OCI-LY3 (cell line): ENCODE measurements around the gene APBB2.

ENCODE experiments used
- H2AFZ ChIP-seq: fragments of 200-600, 300-600 bp; shearing (Covaris generic); 2 replicates; pipeline ENCODE4 v1.6.0; 2014; ENCODE audit warnings: antibody characterized with exemption, low read depth, low read length
- H3K27ac ChIP-seq: fragments of 200-600, 300-600 bp; sonication (generic); 2 replicates; pipeline ENCODE4 v1.5.1; 2014; ENCODE audit warnings: mild to moderate bottlenecking, low read length, moderate library complexity, mixed read lengths
- H3K27me3 ChIP-seq: fragments of 200-600, 300-600 bp; sonication (generic); 2 replicates; pipeline ENCODE4 v1.6.1; 2014; ENCODE audit warnings: low read depth, low read length, mixed read lengths
- H3K36me3 ChIP-seq: fragments of 200-600, 300-600 bp; sonication (generic); replicated peaks from 2 replicates; pipeline ENCODE3; 2014; ENCODE audit warnings: low read depth, low read length, mixed read lengths
- H3K4me1 ChIP-seq: fragments of 300-600, 200-600 bp; sonication (generic); 2 replicates; pipeline ENCODE4 v1.6.1; 2014; ENCODE audit warnings: low read length, mixed read lengths
- H3K4me2 ChIP-seq: fragments of 200-600, 300-600 bp; sonication (generic); 2 replicates; pipeline ENCODE4 v1.6.1; 2014; ENCODE audit warnings: low read length, mixed read lengths
- H3K4me3 ChIP-seq: fragments of 300-600, 200-600 bp; sonication (generic); 2 replicates; pipeline ENCODE4 v1.5.1; 2014; ENCODE audit warnings: antibody characterized with exemption, mild to moderate bottlenecking, low read length, moderate library complexity
- H3K79me2 ChIP-seq: fragments of 300-600, 200-600 bp; shearing (Covaris generic); 2 replicates; pipeline ENCODE4 v1.6.1; 2014; ENCODE audit warnings: mild to moderate bottlenecking, low read length, mixed read lengths
- H3K9ac ChIP-seq: fragments of 300-600, 200-600 bp; shearing (Covaris generic); 2 replicates; pipeline ENCODE4 v1.6.0; 2014; ENCODE audit warnings: mild to moderate bottlenecking, low read length, moderate library complexity
- H3K9me3 ChIP-seq: fragments of 200-600, 300-600 bp; shearing (Covaris generic); 2 replicates; pipeline ENCODE4 v1.6.1; 2014; ENCODE audit warnings: low read length, mixed read lengths; ENCODE audit not compliant: insufficient read depth
- H4K20me1 ChIP-seq: fragments of 200-600, 300-600 bp; sonication (generic); 2 replicates; pipeline ENCODE4 v1.6.1; 2016; ENCODE audit warnings: low read length, mixed read lengths; ENCODE audit not compliant: insufficient read depth
- EZH2phosphoT487 ChIP-seq: fragments of 200-600 bp; shearing (Covaris generic); IDR thresholded peaks from 2 replicates; pipeline ENCODE4 v1.6.1; 2018; ENCODE audit warnings: antibody characterized with exemption, mixed run types, low read depth
- TF ChIP-seq, protein P1 (sequence below): fragments of 200-600, 300-600 bp; sonication (generic); IDR thresholded peaks from 2 replicates; pipeline ENCODE4 v1.5.1; 2014; ENCODE audit warnings: antibody characterized with exemption, low read length, low read depth

APBB2 gene

DNA sequence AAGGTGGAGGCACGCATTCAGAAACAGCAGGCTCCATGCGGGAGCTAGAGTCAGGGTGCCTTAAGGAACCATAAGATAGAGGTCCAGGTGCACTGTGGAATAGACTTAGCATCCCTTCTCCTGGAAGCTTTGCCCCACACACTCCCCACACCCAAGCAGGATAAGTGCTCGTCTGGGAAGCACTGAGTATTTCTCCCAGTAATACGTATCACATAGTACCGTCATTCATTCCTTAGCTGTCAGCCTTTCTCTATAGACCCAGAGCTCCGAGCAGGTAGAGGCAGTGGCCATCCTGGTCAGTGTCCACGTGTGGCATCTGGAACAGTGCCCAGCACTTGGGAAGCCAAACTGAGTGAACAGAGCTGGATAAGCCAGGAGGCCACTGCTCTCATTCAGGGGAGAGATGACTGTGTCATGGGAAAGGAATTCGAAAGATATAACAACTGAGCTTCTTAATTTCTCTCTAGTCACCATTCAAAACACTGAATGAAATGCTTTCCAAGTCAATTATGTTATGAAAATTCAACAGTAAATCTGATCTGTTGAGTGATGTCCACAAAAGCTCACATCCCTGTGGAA is 9.9 kb downstream of the APBB2 start:
- Histone ChIP-seq H3K79me2 (no peaks in the 10 kb centered on the region), H4K20me1 (no peaks in the 10 kb centered on the region), H3K4me2 (no peak overlapping the region), H3K4me1 (no peaks in the 10 kb centered on the region), H3K36me3 (no peaks in the 10 kb centered on the region), H3K9ac (no peak overlapping the region), H3K27ac (no peak overlapping the region), H3K27me3 (peaks cover 34% of the 10 kb centered on the region), H3K4me3 (no peak overlapping the region), H3K9me3 (no peaks in the 10 kb centered on the region), H2AFZ (no peak overlapping the region)
- TF ChIP-seq, protein P1, sequence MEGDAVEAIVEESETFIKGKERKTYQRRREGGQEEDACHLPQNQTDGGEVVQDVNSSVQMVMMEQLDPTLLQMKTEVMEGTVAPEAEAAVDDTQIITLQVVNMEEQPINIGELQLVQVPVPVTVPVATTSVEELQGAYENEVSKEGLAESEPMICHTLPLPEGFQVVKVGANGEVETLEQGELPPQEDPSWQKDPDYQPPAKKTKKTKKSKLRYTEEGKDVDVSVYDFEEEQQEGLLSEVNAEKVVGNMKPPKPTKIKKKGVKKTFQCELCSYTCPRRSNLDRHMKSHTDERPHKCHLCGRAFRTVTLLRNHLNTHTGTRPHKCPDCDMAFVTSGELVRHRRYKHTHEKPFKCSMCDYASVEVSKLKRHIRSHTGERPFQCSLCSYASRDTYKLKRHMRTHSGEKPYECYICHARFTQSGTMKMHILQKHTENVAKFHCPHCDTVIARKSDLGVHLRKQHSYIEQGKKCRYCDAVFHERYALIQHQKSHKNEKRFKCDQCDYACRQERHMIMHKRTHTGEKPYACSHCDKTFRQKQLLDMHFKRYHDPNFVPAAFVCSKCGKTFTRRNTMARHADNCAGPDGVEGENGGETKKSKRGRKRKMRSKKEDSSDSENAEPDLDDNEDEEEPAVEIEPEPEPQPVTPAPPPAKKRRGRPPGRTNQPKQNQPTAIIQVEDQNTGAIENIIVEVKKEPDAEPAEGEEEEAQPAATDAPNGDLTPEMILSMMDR = no peak
- no peak for TF ChIP-seq EZH2phosphoT487

DNA sequence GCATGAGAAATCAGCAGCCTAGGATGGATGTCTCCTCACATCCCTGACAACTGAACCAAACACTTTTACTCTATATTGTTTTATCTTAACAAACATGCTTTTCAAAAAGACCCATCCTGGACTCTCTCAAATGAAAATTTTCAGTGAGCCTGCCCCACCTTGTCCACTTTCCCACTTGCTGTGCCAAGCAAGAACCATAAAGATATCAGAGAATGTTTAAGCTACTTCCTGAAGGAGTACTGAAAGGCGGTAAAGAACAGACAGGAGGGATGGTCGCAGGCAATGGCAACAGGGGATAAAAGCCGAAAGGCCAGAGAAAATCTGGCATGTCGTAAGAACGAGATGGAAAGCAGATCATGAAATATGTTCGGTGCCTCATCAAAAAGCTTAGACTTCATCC is 10.5 kb downstream of the APBB2 start:
- Histone ChIP-seq H2AFZ (no peak overlapping the region), H3K27ac (no peak overlapping the region), H3K79me2 (no peaks in the 10 kb centered on the region)

DNA sequence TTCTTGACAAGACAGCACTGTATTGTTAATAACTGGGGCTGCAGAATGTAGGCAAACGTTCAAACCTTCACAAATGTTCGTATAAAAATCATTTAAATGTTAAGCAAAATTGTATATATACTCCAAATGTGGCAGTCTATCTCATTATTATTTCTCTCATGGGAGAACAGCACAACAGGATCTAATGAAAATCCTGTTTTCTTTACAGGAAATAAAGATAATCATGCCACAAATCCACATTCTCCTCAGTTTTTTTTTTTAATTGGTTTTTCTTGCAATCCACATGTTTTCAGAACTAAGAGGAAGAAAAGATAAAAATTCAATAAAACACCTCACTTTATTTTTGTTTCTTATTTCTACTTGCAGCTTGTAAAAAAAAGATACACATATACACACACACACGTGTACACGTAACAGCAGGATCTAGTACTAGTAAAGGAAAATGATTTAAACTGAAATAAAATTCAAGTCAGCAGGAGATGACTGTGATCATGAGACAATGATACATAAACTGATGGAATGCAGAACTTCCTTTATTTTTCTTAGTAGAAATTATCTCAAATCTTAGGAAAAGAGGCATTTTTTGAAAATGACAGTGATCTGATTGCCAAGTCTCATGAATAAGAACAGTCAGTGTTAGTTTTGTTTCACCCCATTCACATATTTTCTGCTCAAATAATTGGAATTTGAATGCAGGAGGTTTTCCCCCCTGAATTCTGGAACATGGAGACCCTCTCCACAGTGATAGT is 11.3 kb downstream of the APBB2 start:
- no peak overlapping the region for H3K4me3 ChIP-seq
- no peak overlapping the region for H2AFZ ChIP-seq
- no peak overlapping the region for H3K4me2 ChIP-seq
- H3K27ac ChIP-seq = no peak overlapping the region
- H4K20me1 ChIP-seq = no peaks in the 10 kb centered on the region
- H3K4me1 ChIP-seq = no peaks in the 10 kb centered on the region
- no peaks in the 10 kb centered on the region for H3K79me2 ChIP-seq
- H3K9ac ChIP-seq = no peak overlapping the region
- H3K27me3 ChIP-seq = peaks cover 39% of the 10 kb centered on the region
- H3K9me3 ChIP-seq = no peaks in the 10 kb centered on the region
- H3K36me3 ChIP-seq = no peaks in the 10 kb centered on the region
- no peak for TF ChIP-seq EZH2phosphoT487
- TF ChIP-seq, protein P1 = no peak

More for the DNA sequence above, 10.5 kb downstream of the APBB2 start:
- H3K4me3 ChIP-seq = no peak overlapping the region
- no peaks in the 10 kb centered on the region for H4K20me1 ChIP-seq
- H3K4me2 ChIP-seq = no peak overlapping the region
- H3K9me3 ChIP-seq = no peaks in the 10 kb centered on the region
- no peak overlapping the region for H3K9ac ChIP-seq
- no peaks in the 10 kb centered on the region for H3K36me3 ChIP-seq
- H3K4me1 ChIP-seq = no peaks in the 10 kb centered on the region
- no peak for TF ChIP-seq EZH2phosphoT487
- TF ChIP-seq, protein P1 = no peak
- H3K27me3 ChIP-seq = peaks cover 39% of the 10 kb centered on the region

DNA sequence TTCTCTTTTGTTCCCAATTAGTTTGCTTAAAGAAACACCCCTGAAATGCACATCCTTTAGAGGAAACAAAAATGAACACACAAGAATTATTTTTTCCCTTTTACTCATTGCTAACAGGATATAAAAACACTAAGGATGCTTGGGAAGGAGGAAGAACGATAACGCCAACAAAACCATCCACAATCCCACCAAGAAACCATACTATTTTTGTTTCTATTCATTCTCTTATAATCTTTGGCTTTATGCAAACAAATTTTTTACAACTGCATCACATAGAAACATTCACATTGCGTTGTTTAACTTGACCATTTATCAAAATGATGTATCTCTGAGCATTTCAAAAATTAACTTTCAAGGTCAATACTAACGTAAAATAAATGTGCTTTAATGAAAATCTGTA is 12.0 kb downstream of the APBB2 start:
- H3K4me1 ChIP-seq = no peaks in the 10 kb centered on the region
- H3K27ac ChIP-seq = no peak overlapping the region
- H3K4me2 ChIP-seq = no peak overlapping the region
- no peaks in the 10 kb centered on the region for H3K36me3 ChIP-seq
- H3K9me3 ChIP-seq = no peaks in the 10 kb centered on the region
- TF ChIP-seq EZH2phosphoT487 = no peak
- TF ChIP-seq, protein P1 = no peak
- H3K79me2 ChIP-seq = no peaks in the 10 kb centered on the region
- H3K4me3 ChIP-seq = no peak overlapping the region
- no peaks in the 10 kb centered on the region for H4K20me1 ChIP-seq
- peaks cover 39% of the 10 kb centered on the region for H3K27me3 ChIP-seq
- H3K9ac ChIP-seq = no peak overlapping the region
- H2AFZ ChIP-seq = no peak overlapping the region
